T-helper 2 cell treated with Interferon-gamma antibody and Interleukin-4, amounts not matched to agents 100 ng/mL and 5 ng/mL, for 36 hours (primary cell): ENCODE data around the gene DNAH5. TPM values are rescaled to one million over a fixed set of nuclear protein-coding genes. Genes with fewer than 3 reads are reported as not detected.

Experiments used
- total RNA-seq: library from RNA; stranded (reverse); gene quantifications from 2 replicates; pipeline ENCODE4 v1.2.3, GENCODE V29; 2022

Gene DNAH5
- total RNA-seq, 1 donor from 2014 or later: not detected

Other genes starting within 250 kb of the DNAH5 start
- gene TRIO, start 198.7 kb upstream of the DNAH5 start, total RNA-seq: 13.3 and 17.2 TPM in 2 replicates